HG03575 (cell line): ENCODE measurements around the gene ASB3.
"Not testable (repeated sequence)": the region's sequence is repeated elsewhere in the genome, so short reads cannot be mapped to it uniquely, and the experiment has no call there.

Source experiments
- ATAC-seq: cut with Tn5 transposase; IDR thresholded peaks from one replicate; pipeline ENCODE4 v1.9.1; 2021; ENCODE audit not compliant: unreplicated experiment, insufficient number of reproducible peaks, low FRiP score; ENCODE audit errors: extremely low read depth

Gene ASB3

GRCh38 chr2:53786705-53787613, at the start of gene ASB3, which contains the start of gene ERLEC1:
Gene ASB3, minus strand, starts transcription at chr2:53786953. Its CDS starts 21,381 bp downstream, at chr2:53765572.
Gene ERLEC1, plus strand, starts transcription at chr2:53787044. Its CDS starts 167 bp downstream, at chr2:53787211.
- peak; percentile 74 for ATAC-seq

GRCh38 chr2:53829980-53830290, 43.2 kb upstream of the ASB3 start:
- ATAC-seq: not testable (repeated sequence)

GRCh38 chr2:53829273-53829979, 42.7 kb upstream of the ASB3 start:
- no peak for ATAC-seq

GRCh38 chr2:53828331-53828730, 41.6 kb upstream of the ASB3 start:
- no peak for ATAC-seq

GRCh38 chr2:53827398-53828175, 40.8 kb upstream of the ASB3 start:
- ATAC-seq: no peak

GRCh38 chr2:53826587-53827397, 40.0 kb upstream of the ASB3 start:
- no peak for ATAC-seq

- ATAC-seq: no peak
Observed at GRCh38 chr2:53826030-53826410, 39.3 kb upstream of the ASB3 start.

GRCh38 chr2:53823639-53824038, 36.9 kb upstream of the ASB3 start:
- ATAC-seq: not testable (repeated sequence)

GRCh38 chr2:53821810-53822209, 35.1 kb upstream of the ASB3 start:
- no peak for ATAC-seq

- no peak for ATAC-seq
Observed at GRCh38 chr2:53820711-53821110, 34.0 kb upstream of the ASB3 start.

- no peak for ATAC-seq
Observed at GRCh38 chr2:53820048-53820447, 33.3 kb upstream of the ASB3 start.

- no peak for ATAC-seq
Observed at GRCh38 chr2:53819634-53820033, 32.9 kb upstream of the ASB3 start.

GRCh38 chr2:53818854-53819435, 32.2 kb upstream of the ASB3 start:
- ATAC-seq: no peak

- ATAC-seq: no peak
Observed at GRCh38 chr2:53813151-53813550, 26.4 kb upstream of the ASB3 start.

GRCh38 chr2:53811601-53812000, 24.8 kb upstream of the ASB3 start:
- ATAC-seq: no peak

GRCh38 chr2:53802617-53803151, 15.9 kb upstream of the ASB3 start:
- no peak for ATAC-seq

GRCh38 chr2:53801547-53801946, 14.8 kb upstream of the ASB3 start:
- no peak for ATAC-seq

- no peak for ATAC-seq
Observed at GRCh38 chr2:53793821-53794220, 7.1 kb upstream of the ASB3 start.
